ENCODE data around the gene SV2B. TPM values are rescaled to one million over a fixed set of nuclear protein-coding genes. Genes with fewer than 3 reads are reported as not detected.

The SV2B gene
- total and polyA plus RNA-seq, 9 of the 15 experiments (the other 6 are each of a cell fraction or from before 2014, with no cell fraction given) = 0.01 to 0.25 (median 0.11) TPM

- Histone ChIP-seq H3K27ac (ENCODE audit: extremely low read depth, low read depth, low read length) (no peak overlapping the region), H3K9me1 (ENCODE audit: control insufficient read depth, insufficient read depth, low read length) (no peaks in the 10 kb centered on the region), H3K4me2 (ENCODE audit: insufficient read depth, low read length) (no peak overlapping the region), H3K4me1 (replicated peaks in 1 of 2; ENCODE audit: control insufficient read depth in 2 of 2, insufficient read depth in 2 of 2, low read length in 2 of 2) (no peaks in the 10 kb centered on the region), H4K20me1 (replicated peaks; ENCODE audit: control insufficient read depth, insufficient read depth, low read length) (no peaks in the 10 kb centered on the region; the same call in 1 of the 2 replicates), H3K27me3 (ENCODE audit: control insufficient read depth in 2 of 2, insufficient read depth in 2 of 2, low read length in 2 of 2) (peaks cover 15 to 27% of the 10 kb centered on the region in 2 experiments; a peak in 4 of 5 replicates), H3K79me2 (ENCODE audit: control insufficient read depth, insufficient read depth, low read length) (no peaks in the 10 kb centered on the region), H3K9me3 (replicated peaks; ENCODE audit: control insufficient read depth, insufficient read depth, low read depth, low read length) (no peaks in the 10 kb centered on the region), H2AFZ (ENCODE audit: low read depth, low read length) (no peak overlapping the region), H3K36me3 (ENCODE audit: control insufficient read depth, insufficient read depth, low read length) (no peaks in the 10 kb centered on the region), H3K4me3 (no peak overlapping the region), H3K9ac (ENCODE audit: insufficient read depth in 1 of 2, low read depth in 2 of 2, low read length in 2 of 2) (no peak overlapping the region)
- ChIA-PET CTCF (ENCODE audit: low intra/inter-chr PET ratio) (no interaction called here), POLR2A (interaction anchor here (0.8 to 1.4 kb wide), 4 partner anchors 9 to 77 kb away, joined by 3 to 4 read pairs (median 4); no protein-coding TSS in a partner anchor)
- DNase-seq (ENCODE audit: extremely low read depth in 1 of 4, low spot score in 3 of 4) (no peak), FAIRE-seq (no peak), ATAC-seq (no peak)
- intact Hi-C loops (cut with micrococcal nuclease) (no loop called here), in situ Hi-C loops (cut with MboI) (no loop called here)
- WGBS (ENCODE audit: insufficient coverage, low coverage, missing lambda C conversion rate) = 0% methylated on average over 7 of the region's 7 CpGs
- no TSS peak for BruUV-seq (replicated peaks)
- TF ChIP-seq MTA3 (IDR thresholded peaks at IDR 0.05; ENCODE audit: borderline replicate concordance) (no peak), BCOR (IDR thresholded peaks at IDR 0.05) (no peak), REST (IDR thresholded peaks at IDR 0.05; ENCODE audit: borderline replicate concordance) (no peak), REST (CRISPR knock-in tag; IDR thresholded peaks at IDR 0.05; ENCODE audit: low read depth) (no peak), CREB3 (tag; conservative IDR thresholded peaks at IDR 0.05; ENCODE audit: low read depth) (no peak), BDP1 (IDR thresholded peaks at IDR 0.05; ENCODE audit: insufficient read depth, insufficient read length) (no peak), ZNF224 (CRISPR knock-in tag; IDR thresholded peaks at IDR 0.05) (no peak), ZNF263 (CRISPR knock-in tag; IDR thresholded peaks at IDR 0.05; ENCODE audit: borderline replicate concordance) (no peak)
- TF ChIP-seq, protein P1, sequence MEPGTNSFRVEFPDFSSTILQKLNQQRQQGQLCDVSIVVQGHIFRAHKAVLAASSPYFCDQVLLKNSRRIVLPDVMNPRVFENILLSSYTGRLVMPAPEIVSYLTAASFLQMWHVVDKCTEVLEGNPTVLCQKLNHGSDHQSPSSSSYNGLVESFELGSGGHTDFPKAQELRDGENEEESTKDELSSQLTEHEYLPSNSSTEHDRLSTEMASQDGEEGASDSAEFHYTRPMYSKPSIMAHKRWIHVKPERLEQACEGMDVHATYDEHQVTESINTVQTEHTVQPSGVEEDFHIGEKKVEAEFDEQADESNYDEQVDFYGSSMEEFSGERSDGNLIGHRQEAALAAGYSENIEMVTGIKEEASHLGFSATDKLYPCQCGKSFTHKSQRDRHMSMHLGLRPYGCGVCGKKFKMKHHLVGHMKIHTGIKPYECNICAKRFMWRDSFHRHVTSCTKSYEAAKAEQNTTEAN (CRISPR knock-in tag; IDR thresholded peaks at IDR 0.05) = no peak
- TF ChIP-seq, protein P2, sequence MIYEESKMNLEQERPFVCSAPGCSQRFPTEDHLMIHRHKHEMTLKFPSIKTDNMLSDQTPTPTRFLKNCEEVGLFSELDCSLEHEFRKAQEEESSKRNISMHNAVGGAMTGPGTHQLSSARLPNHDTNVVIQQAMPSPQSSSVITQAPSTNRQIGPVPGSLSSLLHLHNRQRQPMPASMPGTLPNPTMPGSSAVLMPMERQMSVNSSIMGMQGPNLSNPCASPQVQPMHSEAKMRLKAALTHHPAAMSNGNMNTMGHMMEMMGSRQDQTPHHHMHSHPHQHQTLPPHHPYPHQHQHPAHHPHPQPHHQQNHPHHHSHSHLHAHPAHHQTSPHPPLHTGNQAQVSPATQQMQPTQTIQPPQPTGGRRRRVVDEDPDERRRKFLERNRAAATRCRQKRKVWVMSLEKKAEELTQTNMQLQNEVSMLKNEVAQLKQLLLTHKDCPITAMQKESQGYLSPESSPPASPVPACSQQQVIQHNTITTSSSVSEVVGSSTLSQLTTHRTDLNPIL (CRISPR knock-in tag; IDR thresholded peaks at IDR 0.05) = no peak
Observed at GRCh38 chr15:91127236-91127955, 27.3 kb downstream of the SV2B start.

Data from K562 (cell line).